Activated CD8-positive, alpha-beta memory T cell treated with anti-CD3 and anti-CD28 coated beads, Interleukin-2, amount 10 ng/mL, durations not matched to agents 7 days and 5 days (primary cell): Measurements from ENCODE around the gene ERCC6. TPM values are rescaled to one million over a fixed set of nuclear protein-coding genes. Genes with fewer than 3 reads are reported as not detected.

Experiments used
- ATAC-seq: fragments of 150-1000 bp; cut with Tn5 transposase; one replicate; pipeline ENCODE4 v1.10.0; 2021; ENCODE audit warnings: moderate library complexity
- CTCF ChIA-PET: fragments of 350-600 bp; sonication (Branson Sonifier 250); formaldehyde crosslinking; loops from one replicate; lab custom pipeline; 2021; ENCODE audit warnings: antibody characterized with exemption; lab: Charles Lee
- DNase-seq: peaks from one replicate; pipeline ENCODE4 v3.0.0-alpha.2; 2020
- H3K27ac Mint-ChIP-seq: one replicate; pipeline ENCODE4 v1.8.0; 2021; ENCODE audit warnings: mild to moderate bottlenecking, mixed read lengths
- H3K27me3 Mint-ChIP-seq: one replicate; pipeline ENCODE4 v1.8.0; 2021; ENCODE audit warnings: mixed read lengths
- H3K36me3 Mint-ChIP-seq: one replicate; pipeline ENCODE4 v1.8.0; 2021; ENCODE audit warnings: mild to moderate bottlenecking, mixed read lengths
- H3K4me1 Mint-ChIP-seq: one replicate; pipeline ENCODE4 v1.8.0; 2021; ENCODE audit warnings: mixed read lengths
- H3K4me3 Mint-ChIP-seq: one replicate; pipeline ENCODE4 v1.8.0; 2021; ENCODE audit warnings: mild to moderate bottlenecking, moderate library complexity, mixed read lengths
- H3K9me3 Mint-ChIP-seq: one replicate; pipeline ENCODE4 v1.8.0; 2022; ENCODE audit warnings: low read depth, mixed read lengths
- total RNA-seq, 2 experiments: library from RNA; stranded (reverse); gene quantifications; one replicate each; pipeline ENCODE4 v1.2.3, GENCODE V29; 2021

Gene ERCC6
- total RNA-seq: 10 to 100 TPM; 19.2 to 28.1 TPM

DNA sequence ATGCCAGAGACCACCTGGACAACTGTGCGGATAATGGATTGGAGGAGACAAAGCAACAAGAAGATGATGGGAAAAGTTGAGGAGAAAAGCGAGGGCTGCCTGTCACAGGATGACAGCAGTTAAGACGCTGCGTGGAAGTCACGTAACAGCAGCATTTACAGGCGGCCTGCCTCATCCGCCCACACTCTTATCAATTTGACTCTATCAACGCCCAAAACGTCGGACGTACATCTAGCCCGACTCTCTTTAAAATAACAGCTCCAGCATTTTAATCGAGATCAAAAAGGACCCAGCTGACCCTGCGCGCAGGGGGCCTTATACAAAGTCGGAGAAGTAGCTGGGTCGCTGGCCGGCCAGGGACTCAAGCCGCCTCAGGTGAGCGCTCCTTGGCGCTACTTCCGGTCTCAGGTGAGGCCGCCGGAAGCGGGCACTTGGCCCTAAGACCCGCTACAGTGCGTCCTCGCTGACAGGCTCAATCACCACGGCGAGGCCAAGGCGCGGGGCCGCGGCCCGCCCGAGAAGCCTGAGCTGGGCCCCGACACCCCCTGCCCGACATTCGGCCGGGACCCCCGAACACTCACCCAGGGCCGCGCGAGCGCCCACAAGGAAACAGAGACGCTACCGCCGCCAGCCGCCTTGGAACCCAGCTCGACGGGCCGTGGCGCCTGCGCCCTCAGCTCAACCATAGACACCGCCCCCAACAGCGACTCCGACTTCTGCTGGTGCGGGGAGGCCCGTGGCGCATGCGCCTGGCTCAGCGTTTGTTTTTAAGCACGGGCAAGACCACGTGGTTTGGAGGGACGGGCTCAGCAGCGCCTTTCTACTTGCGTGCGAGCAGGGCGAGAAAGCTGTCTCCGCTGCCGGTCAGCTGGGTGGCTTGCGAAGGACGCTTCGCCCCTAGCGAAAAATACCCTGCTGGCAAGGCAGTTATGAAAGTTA, at the start of gene ERCC6:
Gene ERCC6 (minus strand): TSS at position 741 of the 939 bp plus-strand sequence.
- Mint-ChIP-seq H3K27ac (peak within 1 kb of the TSS; percentile 93), H3K9me3 (no peaks in the 10 kb centered on the region), H3K4me3 (peak within 1 kb of the TSS; percentile 86), H3K27me3 (peaks cover 4% of the 10 kb centered on the region), H3K36me3 (peaks cover 4% of the 10 kb centered on the region), H3K4me1 (peaks cover 40% of the 10 kb centered on the region)
- CTCF ChIA-PET: interaction anchor here (0.6 to 2.1 kb wide), 12 partner anchors 8 to 132 kb away, joined by 3 to 10 read pairs (median 4); no protein-coding TSS in a partner anchor
- peak; percentile 98 for DNase-seq
- peak; percentile 95 for ATAC-seq

GRCh38 chr10:49587981-49588380, 49.1 kb upstream of the ERCC6 start:
- Mint-ChIP-seq H3K36me3 (no peaks in the 10 kb centered on the region), H3K9me3 (peaks cover 3% of the 10 kb centered on the region), H3K4me1 (no peaks in the 10 kb centered on the region), H3K4me3 (no peak overlapping the region), H3K27ac (no peak overlapping the region), H3K27me3 (peaks cover 46% of the 10 kb centered on the region)
- ATAC-seq (no peak), DNase-seq (no peak)
- CTCF ChIA-PET: no interaction called here

DNA sequence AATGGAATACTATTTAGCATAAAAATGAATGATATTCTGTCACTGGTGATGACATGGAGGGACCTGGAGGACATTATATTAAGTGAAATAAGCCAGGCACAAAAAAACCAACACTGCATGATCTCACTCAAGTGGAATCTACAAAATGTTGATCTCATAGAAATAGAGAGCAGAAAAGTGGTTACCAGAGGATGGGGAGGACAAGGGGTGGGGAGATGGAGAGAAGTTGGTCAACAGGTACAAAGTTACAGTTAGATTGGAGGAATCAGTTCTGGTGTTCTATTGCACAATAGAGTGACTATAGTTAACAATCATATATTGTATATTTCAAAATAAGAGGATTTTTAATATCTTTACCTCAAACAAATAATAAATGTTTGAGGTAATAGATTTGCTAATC, 46.5 kb upstream of the ERCC6 start:
- CTCF ChIA-PET: no interaction called here
- ATAC-seq (no peak), DNase-seq (no peak)
- no peaks in the 10 kb centered on the region for H3K36me3 Mint-ChIP-seq
- peaks cover 3% of the 10 kb centered on the region for H3K9me3 Mint-ChIP-seq
- H3K27ac Mint-ChIP-seq: no peak overlapping the region
- H3K4me1 Mint-ChIP-seq: peaks cover 9% of the 10 kb centered on the region
- peaks cover 38% of the 10 kb centered on the region for H3K27me3 Mint-ChIP-seq
- no peak overlapping the region for H3K4me3 Mint-ChIP-seq

DNA sequence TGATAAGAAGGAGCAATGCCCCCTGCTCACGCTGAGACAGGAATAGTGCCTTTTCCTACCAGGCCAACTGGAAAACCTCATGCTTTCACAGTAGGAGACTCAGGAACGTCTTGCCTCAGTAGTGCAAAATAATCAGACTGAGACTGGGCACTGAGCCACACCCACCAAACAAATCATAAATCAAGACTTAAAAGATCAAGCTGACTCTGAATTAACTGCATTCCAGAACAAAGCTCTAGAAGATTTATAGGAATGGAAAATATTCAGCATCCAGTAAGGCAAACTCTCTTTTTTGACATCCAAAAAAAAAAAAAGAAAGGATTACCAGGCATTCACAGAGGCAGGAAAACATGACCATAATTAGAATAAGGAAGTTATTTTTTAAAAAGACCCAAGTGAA, 40.7 kb upstream of the ERCC6 start:
- no peaks in the 10 kb centered on the region for H3K36me3 Mint-ChIP-seq
- ATAC-seq (no peak), DNase-seq (no peak)
- H3K9me3 Mint-ChIP-seq: no peaks in the 10 kb centered on the region
- CTCF ChIA-PET: interaction anchor here (1.1 kb wide), 1 partner anchor 14 kb away, joined by 3 read pairs; no protein-coding TSS in a partner anchor
- no peak overlapping the region for H3K4me3 Mint-ChIP-seq
- no peak overlapping the region for H3K27ac Mint-ChIP-seq
- H3K27me3 Mint-ChIP-seq: peaks cover 23% of the 10 kb centered on the region
- peaks cover 17% of the 10 kb centered on the region for H3K4me1 Mint-ChIP-seq

DNA sequence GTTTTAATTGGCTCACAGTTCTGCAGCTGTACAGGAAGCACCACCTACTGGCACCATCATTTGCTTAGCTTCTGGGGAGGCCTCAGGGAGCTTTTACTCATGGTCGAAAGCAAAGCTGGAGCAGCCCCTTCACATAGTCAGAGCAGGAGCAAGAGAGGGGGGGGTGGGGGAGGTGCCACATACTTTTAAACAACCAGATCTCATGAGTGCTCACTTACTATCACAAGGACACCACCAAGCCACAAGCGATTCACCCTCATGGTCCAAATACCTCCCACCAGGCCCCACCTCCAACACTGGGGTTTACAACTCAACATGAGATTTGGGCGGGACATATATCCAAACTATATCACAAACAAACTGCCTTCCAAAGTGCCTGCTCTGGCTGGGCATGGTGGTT, 39.5 kb upstream of the ERCC6 start:
- H3K36me3 Mint-ChIP-seq: no peaks in the 10 kb centered on the region
- CTCF ChIA-PET: interaction anchor here (1.4 kb wide), 1 partner anchor 15 kb away, joined by 4 read pairs; no protein-coding TSS in a partner anchor
- ATAC-seq (no peak), DNase-seq (no peak)
- peaks cover 12% of the 10 kb centered on the region for H3K27me3 Mint-ChIP-seq
- no peaks in the 10 kb centered on the region for H3K9me3 Mint-ChIP-seq
- peaks cover 20% of the 10 kb centered on the region for H3K4me1 Mint-ChIP-seq
- no peak overlapping the region for H3K27ac Mint-ChIP-seq
- H3K4me3 Mint-ChIP-seq: no peak overlapping the region

GRCh38 chr10:49577182-49577925, 38.4 kb upstream of the ERCC6 start:
- Mint-ChIP-seq H3K36me3 (no peaks in the 10 kb centered on the region), H3K4me1 (peaks cover 19% of the 10 kb centered on the region), H3K27ac (no peak overlapping the region), H3K9me3 (no peaks in the 10 kb centered on the region), H3K27me3 (peaks cover 10% of the 10 kb centered on the region), H3K4me3 (no peak overlapping the region)
- ATAC-seq (peak; percentile 23), DNase-seq (no peak)
- CTCF ChIA-PET: interaction anchor here (1.4 kb wide), 1 partner anchor 16 kb away, joined by 4 read pairs; no protein-coding TSS in a partner anchor

DNA sequence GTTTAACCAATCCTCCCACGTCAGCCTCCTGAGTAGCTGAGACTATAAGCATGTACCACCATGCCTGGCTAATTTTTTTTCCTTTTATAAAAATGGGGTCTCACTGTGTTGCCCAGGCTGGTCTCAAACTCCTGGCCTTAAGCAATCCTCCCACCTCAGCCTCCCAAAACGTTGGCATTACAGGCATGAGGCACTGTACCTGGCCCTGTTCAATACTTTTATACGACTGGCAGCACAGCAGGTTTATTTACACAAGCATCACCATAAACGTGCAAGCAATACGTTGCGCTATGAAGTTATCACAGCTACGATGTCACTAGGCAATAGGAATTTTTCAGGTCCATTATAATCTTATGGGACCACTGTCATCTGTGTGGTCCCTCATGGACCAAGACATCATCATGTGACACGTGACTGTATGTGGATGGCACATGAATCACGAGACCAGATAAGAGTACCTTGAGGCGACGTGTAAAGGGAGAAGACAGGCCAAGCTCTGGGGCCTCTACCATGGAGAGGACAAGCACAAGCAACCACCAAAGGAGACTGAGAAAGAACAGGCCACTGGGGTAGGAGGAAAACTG, 36.7 kb upstream of the ERCC6 start:
- no peak for ATAC-seq
- Mint-ChIP-seq H3K9me3 (no peaks in the 10 kb centered on the region), H3K36me3 (no peaks in the 10 kb centered on the region), H3K4me3 (no peak overlapping the region), H3K27ac (no peak overlapping the region), H3K4me1 (peaks cover 25% of the 10 kb centered on the region), H3K27me3 (peaks cover 10% of the 10 kb centered on the region)
- DNase-seq: no peak
- CTCF ChIA-PET: no interaction called here

- CTCF ChIA-PET: no interaction called here
- Mint-ChIP-seq H3K36me3 (peaks cover 5% of the 10 kb centered on the region), H3K27ac (no peak overlapping the region), H3K9me3 (peaks cover 2% of the 10 kb centered on the region), H3K4me3 (no peak overlapping the region), H3K27me3 (peaks cover 21% of the 10 kb centered on the region), H3K4me1 (peaks cover 43% of the 10 kb centered on the region)
- no peak for DNase-seq
- ATAC-seq: no peak
Measured at GRCh38 chr10:49572594-49573114, 33.7 kb upstream of the ERCC6 start.

DNA sequence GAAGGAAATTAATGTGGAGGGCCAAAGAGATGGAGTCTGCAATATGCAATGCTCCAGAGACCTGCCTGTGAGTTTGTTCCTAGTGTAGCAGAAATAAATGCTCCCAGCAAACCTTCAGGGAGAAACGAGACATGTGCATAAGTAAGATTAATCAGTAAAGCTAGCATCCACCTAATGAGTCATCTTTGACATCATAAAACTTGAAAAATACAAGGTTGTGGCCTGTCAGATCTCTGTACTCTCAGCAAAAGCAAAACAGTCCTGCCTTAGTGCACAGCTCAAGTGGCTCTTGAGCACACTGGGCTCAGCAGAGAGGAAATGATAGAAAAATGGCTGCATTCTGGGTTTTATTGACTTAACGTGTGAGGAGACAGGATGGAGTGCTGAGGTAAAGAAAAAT, 32.5 kb upstream of the ERCC6 start:
- peaks cover 5% of the 10 kb centered on the region for H3K36me3 Mint-ChIP-seq
- H3K4me1 Mint-ChIP-seq: peaks cover 35% of the 10 kb centered on the region
- DNase-seq: no peak
- peaks cover 28% of the 10 kb centered on the region for H3K27me3 Mint-ChIP-seq
- peaks cover 2% of the 10 kb centered on the region for H3K9me3 Mint-ChIP-seq
- no peak overlapping the region for H3K4me3 Mint-ChIP-seq
- ATAC-seq: peak; percentile 60
- no peak overlapping the region for H3K27ac Mint-ChIP-seq
- CTCF ChIA-PET: no interaction called here

- H3K36me3 Mint-ChIP-seq: peaks cover 5% of the 10 kb centered on the region
- CTCF ChIA-PET: interaction anchor here (1.1 kb wide), 1 partner anchor 26 kb away, joined by 3 read pairs; no protein-coding TSS in a partner anchor
- peaks cover 2% of the 10 kb centered on the region for H3K9me3 Mint-ChIP-seq
- DNase-seq (no peak), ATAC-seq (no peak)
- no peak overlapping the region for H3K27ac Mint-ChIP-seq
- peaks cover 34% of the 10 kb centered on the region for H3K27me3 Mint-ChIP-seq
- no peak overlapping the region for H3K4me3 Mint-ChIP-seq
- peaks cover 35% of the 10 kb centered on the region for H3K4me1 Mint-ChIP-seq
Measured at GRCh38 chr10:49569031-49569631, 30.2 kb upstream of the ERCC6 start.

GRCh38 chr10:49568235-49568634, 29.3 kb upstream of the ERCC6 start:
- DNase-seq: no peak
- Mint-ChIP-seq H3K36me3 (peaks cover 5% of the 10 kb centered on the region), H3K4me1 (peaks cover 32% of the 10 kb centered on the region), H3K9me3 (peaks cover 2% of the 10 kb centered on the region), H3K27ac (no peak overlapping the region), H3K4me3 (no peak overlapping the region), H3K27me3 (peaks cover 36% of the 10 kb centered on the region)
- no peak for ATAC-seq
- CTCF ChIA-PET: no interaction called here

DNA sequence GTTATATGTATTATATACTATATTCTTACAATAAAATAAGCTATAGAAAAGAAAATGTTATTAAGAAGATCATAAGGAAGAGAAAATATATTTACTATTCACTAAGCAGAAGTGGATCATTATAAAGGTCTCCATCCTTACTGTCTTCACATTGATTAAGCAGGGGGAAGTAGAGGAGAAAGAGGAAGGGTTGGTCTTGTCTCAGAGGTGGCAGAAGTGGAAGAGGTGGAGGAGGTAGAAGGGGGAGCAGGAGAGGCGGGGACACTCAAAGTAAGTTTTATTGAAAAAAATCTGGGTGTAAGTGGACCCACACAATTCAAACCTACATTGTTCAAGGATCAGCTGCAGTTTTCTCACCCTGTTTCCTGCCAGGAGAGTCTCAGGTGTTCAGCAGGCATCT, 28.9 kb upstream of the ERCC6 start:
- Mint-ChIP-seq H3K27ac (no peak overlapping the region), H3K4me3 (no peak overlapping the region), H3K9me3 (peaks cover 2% of the 10 kb centered on the region), H3K36me3 (peaks cover 5% of the 10 kb centered on the region), H3K27me3 (peaks cover 39% of the 10 kb centered on the region), H3K4me1 (peaks cover 32% of the 10 kb centered on the region)
- ATAC-seq (no peak), DNase-seq (no peak)
- CTCF ChIA-PET: no interaction called here
